MM.1S (cell line): Measurements from ENCODE around the gene PIEZO1.
"Not testable (repeated sequence)": the region's sequence is repeated elsewhere in the genome, so short reads cannot be mapped to it uniquely, and the experiment has no call there.

Source experiments
- DNase-seq: peaks from one replicate; pipeline ENCODE4 v3.0.0-alpha.2; 2015
- H2AFZ ChIP-seq: fragments of 300-600 bp; sonication (generic); 2 replicates; pipeline ENCODE4 v1.6.0; 2016; ENCODE audit warnings: antibody characterized with exemption, low read length
- H3F3A ChIP-seq: fragments of 300-600 bp; sonication (generic); 2 replicates; pipeline ENCODE4 v1.6.1; 2016; ENCODE audit warnings: mild to moderate bottlenecking, antibody characterized with exemption, low read length, moderate library complexity, mixed read lengths; ENCODE audit not compliant: insufficient read depth
- H3K27ac ChIP-seq: fragments of 300-600 bp; sonication (generic); 2 replicates; pipeline ENCODE4 v1.5.1; 2016; ENCODE audit warnings: mild to moderate bottlenecking, low read length
- H3K27me3 ChIP-seq: fragments of 300-600 bp; sonication (generic); replicated peaks from 2 replicates; pipeline ENCODE4 v1.6.0; 2016; ENCODE audit warnings: low read length; ENCODE audit not compliant: insufficient read depth
- H3K36me3 ChIP-seq: fragments of 300-600 bp; sonication (generic); replicated peaks from 2 replicates; pipeline ENCODE4 v1.6.1; 2016; ENCODE audit warnings: mild to moderate bottlenecking, low read length, mixed read lengths; ENCODE audit not compliant: insufficient read depth
- H3K4me1 ChIP-seq: fragments of 300-600 bp; sonication (generic); 2 replicates; pipeline ENCODE4 v1.6.1; 2016; ENCODE audit warnings: low read length, mixed read lengths
- H3K4me2 ChIP-seq: fragments of 300-600 bp; sonication (generic); 2 replicates; pipeline ENCODE4 v1.6.0; 2016; ENCODE audit warnings: low read depth, low read length
- H3K4me3 ChIP-seq: fragments of 300-600 bp; sonication (generic); 2 replicates; pipeline ENCODE4 v1.5.1; 2016; ENCODE audit warnings: low read length, mixed read lengths
- H3K79me2 ChIP-seq: fragments of 300-600 bp; sonication (generic); 2 replicates; pipeline ENCODE4 v1.6.1; 2016; ENCODE audit warnings: mixed run types, low read length, mixed read lengths
- H3K9ac ChIP-seq: fragments of 300-600 bp; sonication (generic); 2 replicates; pipeline ENCODE4 v1.6.1; 2016; ENCODE audit warnings: low read length, mixed read lengths
- H3K9me2 ChIP-seq: fragments of 300-600 bp; sonication (generic); replicated peaks from 2 replicates; pipeline ENCODE4 v1.6.1; 2016; ENCODE audit warnings: mild to moderate bottlenecking, low read length, mixed read lengths; ENCODE audit not compliant: insufficient read depth
- H3K9me3 ChIP-seq: fragments of 300-600 bp; sonication (generic); replicated peaks from 2 replicates; pipeline ENCODE4 v1.6.1; 2016; ENCODE audit warnings: mild to moderate bottlenecking, low read length, mixed read lengths; ENCODE audit not compliant: insufficient read depth
- H4K20me1 ChIP-seq: fragments of 300-600 bp; sonication (generic); 2 replicates; pipeline ENCODE4 v1.6.1; 2016; ENCODE audit warnings: mild to moderate bottlenecking, low read length, moderate library complexity, mixed read lengths; ENCODE audit not compliant: insufficient read depth
- EZH2 ChIP-seq: fragments of 300-600 bp; sonication (generic); optimal IDR thresholded peaks from 2 replicates; pipeline ENCODE3; 2017; ENCODE audit warnings: low read depth, mild to moderate bottlenecking, antibody characterized with exemption, low read length, mixed read lengths
- EZH2phosphoT487 ChIP-seq: fragments of 300-600 bp; sonication (generic); IDR thresholded peaks from 2 replicates; pipeline ENCODE4 v1.6.1; 2018; ENCODE audit warnings: antibody characterized with exemption, low read length
- TF ChIP-seq, protein P1 (sequence below): fragments of 300-600 bp; sonication (generic); IDR thresholded peaks from 2 replicates; pipeline ENCODE4 v1.5.1; 2016; ENCODE audit warnings: antibody characterized with exemption, low read length, mixed read lengths

Gene PIEZO1

DNA sequence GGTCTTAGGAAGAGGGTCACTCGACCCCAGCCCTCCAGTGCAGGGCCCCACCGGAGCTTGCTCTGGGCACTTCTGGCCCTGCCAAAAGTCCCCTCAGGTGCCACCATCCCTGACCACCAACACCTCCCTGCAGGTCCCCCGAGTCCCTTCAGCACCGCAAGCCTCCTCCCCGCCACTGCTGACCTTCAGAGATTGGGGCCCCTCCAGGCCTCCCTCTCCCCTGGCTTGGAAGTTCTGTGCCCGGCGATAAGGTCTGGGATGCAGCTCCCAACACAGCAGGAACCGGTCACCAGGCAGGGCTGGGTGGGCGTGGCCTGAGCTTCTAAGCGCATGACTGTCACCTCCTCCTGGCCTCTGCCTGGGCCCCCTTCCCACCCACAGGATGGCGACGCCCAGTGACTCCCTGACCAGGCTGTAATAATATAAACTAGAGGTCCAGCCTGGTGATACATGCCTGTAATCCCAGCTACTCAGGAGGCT, 11.2 kb downstream of the PIEZO1 start:
- no peaks in the 10 kb centered on the region for H3K36me3 ChIP-seq
- no peak overlapping the region for H2AFZ ChIP-seq
- H3K4me3 ChIP-seq: no peak overlapping the region
- DNase-seq: no peak
- H3K9ac ChIP-seq: no peak overlapping the region
- H4K20me1 ChIP-seq: peaks cover 15% of the 10 kb centered on the region
- TF ChIP-seq EZH2 (no peak), EZH2phosphoT487 (no peak)
- TF ChIP-seq, protein P1, sequence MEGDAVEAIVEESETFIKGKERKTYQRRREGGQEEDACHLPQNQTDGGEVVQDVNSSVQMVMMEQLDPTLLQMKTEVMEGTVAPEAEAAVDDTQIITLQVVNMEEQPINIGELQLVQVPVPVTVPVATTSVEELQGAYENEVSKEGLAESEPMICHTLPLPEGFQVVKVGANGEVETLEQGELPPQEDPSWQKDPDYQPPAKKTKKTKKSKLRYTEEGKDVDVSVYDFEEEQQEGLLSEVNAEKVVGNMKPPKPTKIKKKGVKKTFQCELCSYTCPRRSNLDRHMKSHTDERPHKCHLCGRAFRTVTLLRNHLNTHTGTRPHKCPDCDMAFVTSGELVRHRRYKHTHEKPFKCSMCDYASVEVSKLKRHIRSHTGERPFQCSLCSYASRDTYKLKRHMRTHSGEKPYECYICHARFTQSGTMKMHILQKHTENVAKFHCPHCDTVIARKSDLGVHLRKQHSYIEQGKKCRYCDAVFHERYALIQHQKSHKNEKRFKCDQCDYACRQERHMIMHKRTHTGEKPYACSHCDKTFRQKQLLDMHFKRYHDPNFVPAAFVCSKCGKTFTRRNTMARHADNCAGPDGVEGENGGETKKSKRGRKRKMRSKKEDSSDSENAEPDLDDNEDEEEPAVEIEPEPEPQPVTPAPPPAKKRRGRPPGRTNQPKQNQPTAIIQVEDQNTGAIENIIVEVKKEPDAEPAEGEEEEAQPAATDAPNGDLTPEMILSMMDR: no peak
- no peak overlapping the region for H3K4me2 ChIP-seq
- H3K9me2 ChIP-seq: no peaks in the 10 kb centered on the region
- H3K4me1 ChIP-seq: no peaks in the 10 kb centered on the region
- peaks cover 98% of the 10 kb centered on the region for H3K79me2 ChIP-seq
- H3F3A ChIP-seq: no peaks in the 10 kb centered on the region
- H3K27ac ChIP-seq: no peak overlapping the region
- no peaks in the 10 kb centered on the region for H3K27me3 ChIP-seq
- no peaks in the 10 kb centered on the region for H3K9me3 ChIP-seq

DNA sequence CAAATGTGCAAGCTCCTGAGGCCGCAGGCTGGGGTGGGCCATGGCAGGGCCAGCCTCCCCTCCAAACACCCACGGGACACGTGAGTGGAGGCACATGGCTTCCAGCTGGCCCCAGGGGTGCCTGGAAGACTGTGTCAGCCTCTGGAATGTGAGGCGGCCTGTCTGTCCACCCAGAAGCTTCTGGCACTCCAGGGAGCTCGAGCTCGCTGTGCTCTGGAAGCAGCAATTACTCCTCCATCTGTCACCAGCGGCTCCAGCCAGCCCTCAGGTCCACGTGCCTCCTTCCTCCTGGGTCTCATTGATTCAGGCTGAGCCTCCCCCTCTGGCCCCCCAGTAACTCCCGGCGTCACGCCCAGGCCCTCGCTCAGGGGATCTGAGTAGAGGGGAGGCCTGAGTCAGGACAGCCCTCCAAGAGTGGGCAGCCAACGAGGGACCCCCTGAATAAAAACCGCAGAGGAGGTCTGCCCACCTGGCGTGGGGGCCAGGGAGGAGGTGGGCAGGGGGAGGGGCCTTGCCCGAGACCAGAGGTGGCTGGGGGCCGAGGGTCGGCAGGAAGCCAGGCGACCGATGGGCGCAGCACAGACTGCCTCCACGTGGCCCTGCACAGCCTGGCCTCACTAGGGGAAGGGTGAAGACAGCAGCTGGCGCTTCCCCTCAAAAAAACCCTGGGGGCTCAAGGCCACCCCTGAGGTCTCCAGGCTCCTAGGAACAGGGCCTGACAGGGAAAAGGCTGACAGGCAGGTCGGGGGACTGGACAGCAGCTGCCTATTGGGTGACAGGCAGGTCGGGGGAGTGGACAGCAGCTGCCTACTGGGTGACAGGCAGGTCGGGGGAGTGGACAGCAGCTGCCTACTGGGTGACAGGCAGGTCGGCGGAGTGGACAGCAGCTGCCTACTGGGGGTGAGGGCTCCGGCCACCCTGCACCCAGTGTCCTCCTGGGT, 11.9 kb downstream of the PIEZO1 start:
- TF ChIP-seq, protein P1: no peak
- TF ChIP-seq EZH2 (no peak), EZH2phosphoT487 (no peak)
- Histone ChIP-seq H3K27me3 (no peaks in the 10 kb centered on the region), H3K9ac (no peak overlapping the region), H3K27ac (no peak overlapping the region), H3F3A (no peaks in the 10 kb centered on the region), H3K4me3 (no peak overlapping the region), H2AFZ (no peak overlapping the region), H3K9me3 (no peaks in the 10 kb centered on the region), H3K36me3 (no peaks in the 10 kb centered on the region), H4K20me1 (peaks cover 15% of the 10 kb centered on the region), H3K79me2 (peaks cover 98% of the 10 kb centered on the region), H3K9me2 (no peaks in the 10 kb centered on the region), H3K4me2 (no peak overlapping the region), H3K4me1 (no peaks in the 10 kb centered on the region)
- DNase-seq: no peak

DNA sequence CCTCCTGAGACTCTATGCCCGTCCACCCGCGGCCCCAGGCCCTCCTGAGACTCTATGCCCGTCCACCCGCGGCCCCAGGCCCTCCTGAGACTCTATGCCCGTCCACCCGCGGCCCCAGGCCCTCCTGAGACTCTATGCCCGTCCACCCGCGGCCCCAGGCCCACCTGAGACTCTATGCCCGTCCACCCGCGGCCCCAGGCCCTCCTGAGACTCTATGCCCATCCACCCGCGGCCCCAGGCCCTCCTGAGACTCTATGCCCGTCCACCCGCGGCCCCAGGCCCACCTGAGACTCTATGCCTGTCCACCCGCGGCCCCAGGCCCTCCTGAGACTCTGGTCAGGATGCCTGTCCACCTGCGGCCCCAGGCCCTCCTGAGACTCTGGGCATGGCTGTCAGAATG, 13.2 kb downstream of the PIEZO1 start:
- H3K36me3 ChIP-seq, H3K9me2 ChIP-seq, H3K27me3 ChIP-seq, H3K9ac ChIP-seq, H3K4me1 ChIP-seq, H3K4me2 ChIP-seq, H3K27ac ChIP-seq, H2AFZ ChIP-seq, H3F3A ChIP-seq, DNase-seq, H3K4me3 ChIP-seq, H3K9me3 ChIP-seq: not testable (repeated sequence)
- peaks cover 17% of the 10 kb centered on the region for H4K20me1 ChIP-seq
- peaks cover 98% of the 10 kb centered on the region for H3K79me2 ChIP-seq

DNA sequence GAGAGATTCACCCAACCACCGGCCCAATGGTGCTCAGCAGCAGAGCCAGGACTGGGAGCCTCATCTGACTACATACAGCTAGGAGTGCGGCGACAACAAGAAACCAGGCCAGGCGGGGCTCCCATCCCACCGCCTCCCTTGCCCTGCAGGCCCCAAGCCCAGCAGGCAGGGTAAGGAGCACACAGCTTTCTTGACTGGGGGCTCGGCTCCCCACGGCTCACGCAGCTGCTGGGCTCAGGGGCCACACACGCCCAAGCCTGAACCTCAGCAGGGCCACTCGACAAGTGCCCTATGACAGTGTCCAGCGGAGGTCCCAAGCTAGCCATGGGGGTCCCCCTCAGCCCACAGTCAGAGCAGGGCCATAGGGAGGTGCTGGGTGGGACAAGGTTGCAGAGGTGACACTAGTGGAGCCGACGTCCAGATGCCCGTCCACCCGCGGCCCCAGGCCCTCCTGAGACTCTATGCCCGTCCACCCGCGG, 13.7 kb downstream of the PIEZO1 start:
- H4K20me1 ChIP-seq: peaks cover 22% of the 10 kb centered on the region
- H3K79me2 ChIP-seq: peaks cover 98% of the 10 kb centered on the region
- TF ChIP-seq, protein P1: no peak
- TF ChIP-seq EZH2phosphoT487 (no peak), EZH2 (no peak)
- DNase-seq: no peak
- H3K4me3 ChIP-seq: no peak overlapping the region
- H3K4me2 ChIP-seq: no peak overlapping the region
- H3K27ac ChIP-seq: no peak overlapping the region
- H3K4me1 ChIP-seq: no peaks in the 10 kb centered on the region
- H3K9me2 ChIP-seq: no peaks in the 10 kb centered on the region
- H3K36me3 ChIP-seq: no peaks in the 10 kb centered on the region
- no peaks in the 10 kb centered on the region for H3K9me3 ChIP-seq
- no peak overlapping the region for H3K9ac ChIP-seq
- H3K27me3 ChIP-seq: no peaks in the 10 kb centered on the region
- H3F3A ChIP-seq: no peaks in the 10 kb centered on the region
- H2AFZ ChIP-seq: no peak overlapping the region
